Brain pericyte (primary cell): Measurements from ENCODE around the gene CMAS.
"Not testable (repeated sequence)": the region's sequence is repeated elsewhere in the genome, so short reads cannot be mapped to it uniquely, and the experiment has no call there.

ENCODE experiments used
- DNase-seq: peaks from one replicate; pipeline ENCODE4 v3.0.0-alpha.2; 2012; ENCODE audit warnings: low read depth, low spot score

CMAS gene

DNA sequence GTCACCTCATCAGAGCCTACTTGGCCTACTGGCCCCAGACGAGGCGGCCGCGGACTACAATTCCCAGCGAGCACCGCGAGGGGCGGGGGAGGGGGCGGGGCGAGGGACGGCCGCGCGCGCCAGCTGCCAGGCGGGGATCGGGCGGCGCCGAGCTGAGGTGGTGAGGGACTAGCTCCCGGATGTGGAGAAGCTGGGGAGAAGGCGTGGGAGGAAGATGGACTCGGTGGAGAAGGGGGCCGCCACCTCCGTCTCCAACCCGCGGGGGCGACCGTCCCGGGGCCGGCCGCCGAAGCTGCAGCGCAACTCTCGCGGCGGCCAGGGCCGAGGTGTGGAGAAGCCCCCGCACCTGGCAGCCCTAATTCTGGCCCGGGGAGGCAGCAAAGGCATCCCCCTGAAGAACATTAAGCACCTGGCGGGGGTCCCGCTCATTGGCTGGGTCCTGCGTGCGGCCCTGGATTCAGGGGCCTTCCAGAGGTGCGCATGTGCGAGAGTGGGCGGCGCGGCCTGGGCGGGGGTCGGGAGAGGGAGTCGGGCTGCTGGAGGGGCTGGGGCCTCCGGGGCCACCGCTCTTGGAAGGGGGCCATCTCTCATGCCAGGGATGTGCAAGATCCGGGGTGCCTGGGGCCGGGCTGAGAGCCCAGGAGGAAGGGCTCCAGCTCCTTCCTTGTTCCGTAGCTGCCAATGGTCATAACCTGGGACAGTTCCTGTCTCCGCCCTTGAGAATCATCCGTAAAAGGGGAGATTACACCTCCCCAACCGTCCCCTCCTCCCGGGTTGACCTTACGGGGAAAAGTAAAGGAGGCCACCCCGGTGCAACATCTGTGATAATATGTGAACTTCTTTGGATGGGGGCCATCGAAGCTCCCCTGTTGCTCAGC is at the start of gene CMAS:
Gene CMAS, plus strand, starts transcription at position 129 of the 878 bp plus-strand sequence. Its CDS starts 86 bp downstream, at position 215.
- DNase-seq, result no peak

DNA sequence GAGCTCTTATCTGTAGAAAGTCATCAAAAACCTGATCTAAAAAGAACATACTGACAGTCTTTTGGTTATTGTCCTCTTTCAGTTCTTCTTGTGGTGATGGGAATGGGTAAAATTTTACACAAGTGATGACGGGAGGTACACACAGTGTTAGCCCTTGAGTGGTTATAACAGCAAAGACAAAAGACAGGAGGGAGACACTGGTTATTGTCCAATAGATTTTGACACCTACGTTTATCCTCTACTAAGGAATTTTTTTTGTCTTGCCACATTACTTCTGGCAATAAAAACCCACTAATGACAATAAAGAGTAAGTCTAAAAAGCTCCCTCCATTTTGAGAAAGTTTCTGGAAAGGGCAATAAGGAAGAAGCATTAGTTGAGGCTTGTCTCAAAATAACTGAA is 47.7 kb upstream of the CMAS start:
- no peak for DNase-seq

DNA sequence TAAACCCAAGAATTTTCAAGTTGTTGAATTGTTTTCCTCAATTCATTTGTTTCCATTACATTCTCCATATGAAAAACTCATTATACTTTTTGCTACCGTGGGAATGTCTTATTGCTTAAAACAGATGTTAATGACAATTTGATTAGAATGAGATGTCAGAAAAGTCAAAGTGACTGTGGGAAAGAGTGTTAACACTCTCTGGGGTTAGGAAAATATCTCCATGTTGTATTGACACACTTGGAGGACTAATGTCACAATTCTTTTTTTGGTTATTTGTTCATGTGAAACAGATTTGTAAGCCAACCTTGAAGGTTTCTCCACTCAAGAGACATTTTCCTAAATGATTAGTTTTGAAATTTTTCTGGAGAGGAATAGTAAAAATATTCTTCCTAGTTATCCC is 47.2 kb upstream of the CMAS start:
- DNase-seq, result no peak

DNA sequence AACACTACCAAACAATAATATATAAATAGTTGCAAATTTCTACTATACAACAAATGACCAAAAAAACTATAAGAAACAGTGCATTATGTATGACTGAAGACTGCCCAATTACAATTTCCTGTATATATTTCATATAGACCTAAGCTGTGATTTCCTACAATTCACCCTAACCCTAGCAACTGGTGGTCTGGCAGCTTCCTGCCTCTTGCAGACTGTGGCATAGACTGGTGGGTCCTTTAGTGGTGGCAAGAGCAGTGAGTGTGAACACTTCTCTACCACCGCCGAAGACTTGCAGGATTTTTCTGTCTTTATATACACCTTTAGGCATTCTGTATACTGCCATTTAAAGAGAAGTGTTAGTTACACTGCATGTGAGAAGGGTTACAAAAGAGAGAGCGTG is 43.6 kb upstream of the CMAS start:
- no peak for DNase-seq

DNA sequence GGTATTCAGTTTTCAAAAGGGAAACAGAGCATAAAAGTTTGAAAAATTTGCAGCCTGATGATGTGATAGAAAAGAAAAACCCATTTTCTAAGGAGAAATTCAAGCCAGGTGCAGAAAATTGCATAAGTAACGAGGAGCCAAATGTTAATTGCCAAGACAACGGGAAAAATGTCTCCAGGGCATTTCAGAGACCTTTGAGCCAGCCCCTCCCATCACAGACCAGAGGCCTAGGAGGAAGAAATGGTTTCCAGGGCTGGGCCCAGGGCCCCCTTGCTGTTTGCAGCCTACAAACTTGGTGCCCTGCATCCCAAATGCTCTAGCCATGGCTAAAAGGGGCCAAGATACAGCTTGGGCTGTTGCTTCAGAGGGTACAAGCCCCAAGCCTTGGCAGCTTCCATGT is 38.2 kb upstream of the CMAS start:
- DNase-seq, result not testable (repeated sequence)

DNA sequence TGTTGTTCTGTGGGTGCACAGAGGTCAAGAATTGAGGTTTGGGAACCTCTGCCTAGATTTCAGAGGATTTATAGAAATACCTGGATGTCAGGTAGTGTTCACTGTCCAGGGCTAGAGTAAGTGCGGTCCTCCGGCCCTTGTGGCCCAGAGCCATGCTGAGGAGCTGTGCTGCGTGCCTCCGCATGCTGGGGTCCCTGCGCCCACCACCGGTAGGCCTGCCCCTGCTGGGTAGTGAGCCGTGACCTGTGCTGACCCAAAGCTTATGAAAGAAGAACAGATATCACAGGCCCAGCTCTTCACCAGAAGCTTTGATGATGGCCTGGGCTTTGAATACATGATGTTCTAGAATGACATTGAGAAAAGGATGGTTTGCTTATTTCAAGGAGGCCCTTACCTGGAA is 37.8 kb upstream of the CMAS start:
- DNase-seq, result no peak

DNA sequence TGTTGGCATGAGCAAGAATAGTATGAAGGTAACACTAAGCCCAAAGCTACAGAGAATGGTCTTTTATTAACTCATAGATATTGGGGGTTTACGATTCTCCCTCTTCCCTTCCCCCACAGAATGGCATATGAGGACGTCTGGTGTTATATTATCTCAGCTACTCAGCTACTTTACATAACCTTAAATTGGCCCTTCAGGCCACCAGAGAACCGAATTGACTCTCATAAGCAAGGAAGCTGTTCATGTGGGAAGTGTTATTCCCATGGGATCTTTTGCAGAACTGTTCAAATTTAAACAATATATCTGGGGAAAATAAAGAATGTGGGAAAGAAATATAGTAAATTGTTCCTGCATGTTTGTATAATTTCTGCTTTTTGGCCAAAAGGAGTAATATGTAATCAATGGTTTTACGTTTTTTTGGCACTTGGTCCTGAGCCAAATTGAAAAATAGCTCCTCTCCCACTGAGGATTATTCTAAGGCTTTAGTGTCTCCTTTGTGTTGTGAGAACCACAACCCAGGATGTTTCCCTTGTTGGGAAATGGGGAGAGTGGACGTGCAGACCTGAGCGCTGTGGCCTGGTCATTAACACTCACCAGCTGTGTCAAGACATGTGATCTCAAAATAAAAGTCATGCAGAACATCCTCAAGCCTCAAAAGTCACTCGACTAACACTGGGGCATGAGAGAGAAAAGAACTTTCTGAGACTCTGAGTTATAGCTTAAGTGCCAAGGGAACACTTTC is 31.8 kb upstream of the CMAS start:
- no peak for DNase-seq

DNA sequence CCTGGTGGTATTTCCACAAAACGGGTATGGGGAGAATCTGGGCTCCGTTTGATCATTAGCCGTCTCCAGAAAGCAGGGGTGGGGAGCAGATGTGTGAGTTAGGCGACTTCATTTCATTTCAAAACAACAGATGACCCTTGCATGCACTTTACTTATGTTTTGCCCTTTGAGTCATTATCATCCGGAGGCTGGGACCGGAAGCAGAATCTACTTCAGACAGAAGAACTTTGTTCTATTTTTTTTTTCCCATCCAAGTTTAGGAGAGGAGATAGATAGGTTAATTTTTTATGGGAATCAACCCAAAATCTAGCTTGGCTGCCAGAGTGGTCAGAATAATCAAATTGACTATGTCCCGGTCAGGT is 31.3 kb upstream of the CMAS start:
- DNase-seq, result no peak

DNA sequence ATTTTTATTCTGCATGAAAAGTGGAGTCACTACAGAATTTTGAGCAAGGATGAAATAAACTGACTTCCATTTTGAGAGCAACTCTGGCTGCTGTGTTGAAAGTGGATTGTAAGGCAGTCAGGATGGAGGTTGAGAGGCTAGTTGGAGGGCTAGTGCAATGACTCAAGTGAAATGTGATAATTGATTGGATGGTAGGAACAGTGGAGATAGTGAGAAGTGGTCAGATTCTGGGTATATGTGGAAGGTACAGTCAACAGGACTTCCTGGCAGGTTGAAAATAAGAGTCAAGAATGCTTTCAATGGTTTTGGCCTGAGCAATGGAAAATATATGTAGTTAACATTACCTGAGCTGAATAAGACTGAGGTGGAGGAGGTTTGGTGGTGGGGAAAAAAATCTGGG is 29.0 kb upstream of the CMAS start:
- no peak for DNase-seq

DNA sequence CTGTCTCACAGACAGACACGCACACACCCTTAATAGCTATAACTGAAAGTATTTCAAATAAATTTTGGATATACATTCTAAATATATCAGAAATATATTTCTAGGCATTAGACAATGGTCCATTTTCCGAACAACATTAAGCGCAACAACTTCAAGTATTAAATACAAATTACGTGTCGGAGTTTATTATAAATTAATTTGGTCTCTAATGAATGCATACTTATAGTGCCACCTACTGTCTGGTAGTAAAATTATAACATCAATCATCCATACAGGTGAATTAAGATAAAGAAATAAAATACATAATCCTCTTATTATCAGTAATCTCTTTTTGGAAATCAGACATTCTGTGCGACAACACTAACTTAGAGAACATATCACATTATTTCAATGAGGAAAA is 27.2 kb upstream of the CMAS start:
- no peak for DNase-seq

DNA sequence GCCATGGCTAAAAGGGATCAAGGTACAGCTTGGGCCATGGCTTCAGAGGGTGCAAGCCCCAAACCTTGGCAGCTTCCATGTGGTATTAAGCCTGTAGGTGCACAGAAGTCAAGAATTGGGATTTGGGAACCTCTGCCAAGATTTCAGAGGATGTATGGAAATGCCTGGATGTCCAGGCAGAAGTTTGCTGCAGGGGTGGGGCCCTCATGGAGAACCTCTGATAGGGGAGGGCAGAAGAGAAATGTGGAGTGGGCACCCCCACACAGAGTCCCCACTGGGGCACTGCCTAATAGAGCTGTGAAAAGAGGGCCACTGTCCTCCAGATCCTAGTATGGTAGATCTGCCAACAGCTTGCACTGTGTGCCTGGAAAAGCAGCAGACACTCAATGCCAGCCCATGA is 22.5 kb upstream of the CMAS start:
- not testable (repeated sequence) for DNase-seq

DNA sequence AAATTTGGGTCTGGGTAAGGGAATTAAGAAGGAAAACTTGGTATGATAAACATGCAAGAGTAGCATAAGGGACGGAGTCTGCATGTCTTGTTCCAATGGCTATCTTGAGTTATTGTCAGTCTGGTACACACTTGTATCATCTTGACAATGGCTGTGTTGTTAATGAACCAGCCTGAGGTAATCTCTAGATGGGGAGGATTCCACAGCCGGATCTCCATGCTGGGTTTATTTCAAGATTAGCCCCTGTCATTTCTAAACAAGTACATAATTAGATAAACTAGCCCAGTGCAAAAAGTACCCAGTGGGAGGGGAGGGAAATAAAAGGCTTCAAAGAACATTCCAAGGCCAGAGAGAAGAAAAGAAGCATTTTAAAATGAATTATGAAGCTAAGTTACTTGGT is 16.5 kb upstream of the CMAS start:
- no peak for DNase-seq

DNA sequence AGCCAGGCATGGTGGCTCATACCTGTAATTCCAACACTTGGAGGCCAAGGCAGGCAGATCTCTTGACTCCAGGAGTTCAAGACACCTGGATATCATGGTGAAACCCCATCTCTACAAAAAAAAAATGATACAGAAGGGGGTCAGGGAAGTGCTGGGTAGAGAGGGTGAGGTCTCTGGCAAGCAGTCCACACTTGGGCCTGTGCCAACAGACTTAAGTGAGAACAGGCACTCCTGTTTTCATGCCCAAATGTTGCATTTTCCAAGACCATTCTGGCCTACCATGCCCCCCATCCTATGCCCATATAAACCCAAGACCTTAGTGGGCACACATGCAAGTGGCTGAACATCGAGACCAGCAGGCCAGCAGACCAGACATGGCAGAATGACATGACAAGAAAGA is 16.0 kb upstream of the CMAS start:
- DNase-seq, result no peak

DNA sequence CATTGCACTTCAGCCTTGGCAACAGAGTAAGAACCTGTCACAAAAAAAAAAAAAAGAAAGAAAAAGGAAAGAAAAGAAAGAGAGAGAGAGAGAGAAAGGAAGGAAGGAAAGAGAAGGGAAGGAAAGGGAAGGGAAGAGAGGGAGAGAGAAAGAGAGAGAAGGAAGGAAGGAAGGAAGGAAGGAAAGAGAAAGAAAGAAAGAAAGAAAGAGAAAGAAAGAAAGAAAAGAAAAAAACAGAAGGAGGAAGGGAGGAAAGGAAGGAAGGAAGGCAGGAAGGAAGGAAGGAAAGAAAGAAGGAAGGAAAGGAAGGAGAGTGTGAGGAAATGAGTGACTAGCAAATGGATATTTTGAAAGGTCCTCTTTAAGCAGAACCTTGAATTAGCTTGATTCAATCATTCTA is 13.3 kb upstream of the CMAS start:
- DNase-seq, result no peak

DNA sequence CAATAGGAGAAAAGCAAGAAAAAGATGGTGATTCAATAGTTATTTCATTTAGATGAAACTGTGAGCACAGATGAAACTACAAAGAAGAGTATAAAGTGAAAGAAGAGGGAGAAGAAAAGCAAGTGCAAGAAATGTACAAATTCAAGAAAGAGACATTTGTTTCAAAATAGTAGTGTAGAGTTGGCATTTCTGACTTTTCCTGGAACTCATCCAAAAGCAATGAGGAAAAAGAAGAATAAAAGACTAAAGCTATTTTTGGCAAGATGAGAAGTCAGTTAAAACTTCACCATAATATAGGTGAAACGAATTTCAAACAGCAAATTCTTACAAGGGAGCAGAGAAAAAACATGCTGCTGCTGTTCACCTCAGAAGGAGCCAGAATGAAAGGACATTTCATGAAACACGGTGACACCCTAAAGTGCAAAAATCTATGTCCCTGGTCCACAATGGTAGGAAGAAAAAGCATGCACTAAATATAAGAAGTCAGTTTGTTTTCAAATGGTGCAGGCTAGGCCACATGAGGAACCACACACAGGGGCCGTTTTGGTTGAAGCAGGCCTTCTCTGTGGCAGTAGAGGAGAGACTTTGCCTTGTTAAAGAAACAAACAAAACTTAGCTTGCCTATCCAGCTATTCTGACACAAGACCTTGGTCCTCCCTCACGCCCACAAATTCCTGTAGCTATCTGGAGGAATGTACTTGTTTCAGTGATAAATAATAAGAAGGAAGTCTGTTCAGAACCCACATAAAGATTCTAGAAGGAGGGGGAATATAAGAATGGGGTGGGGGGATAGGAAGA is 11.1 kb upstream of the CMAS start:
- DNase-seq, result no peak

DNA sequence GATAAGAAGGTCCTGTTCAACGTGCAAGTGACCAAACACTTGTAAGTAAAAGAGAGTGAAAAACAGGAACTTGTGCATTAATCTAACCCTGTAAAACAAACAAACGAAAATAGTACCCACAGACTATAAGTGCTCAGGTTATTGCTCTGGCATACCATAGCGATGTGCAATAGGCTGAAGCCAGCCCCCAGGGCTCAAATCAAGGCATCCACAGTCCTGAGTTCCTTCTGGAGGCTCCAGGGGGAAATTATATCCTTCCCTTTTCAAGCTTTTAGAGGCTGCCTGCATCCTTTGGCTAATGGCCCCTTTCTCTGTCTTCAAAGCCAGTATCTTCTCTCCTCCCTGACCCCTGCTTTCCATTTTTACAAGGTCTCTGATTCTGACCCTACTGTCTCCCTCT is 8.1 kb upstream of the CMAS start:
- no peak for DNase-seq

DNA sequence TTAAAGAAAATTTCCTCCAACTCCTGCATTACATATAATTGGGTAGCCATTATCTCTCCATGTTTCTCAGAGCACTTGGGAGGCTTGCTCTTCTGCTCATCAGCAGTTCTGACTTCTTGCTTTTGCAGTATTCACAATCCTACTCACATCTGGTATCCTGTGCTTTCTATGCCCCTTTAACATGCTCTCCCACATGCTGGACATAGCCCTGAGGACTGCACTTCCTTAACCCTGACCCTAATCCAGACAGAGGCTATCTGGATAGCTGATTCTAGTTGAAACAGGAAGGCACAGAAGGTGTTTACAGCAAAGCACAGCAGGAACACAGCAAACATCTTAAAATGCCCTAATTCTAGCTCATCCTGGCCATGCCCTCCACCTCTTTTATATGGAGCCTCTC is 7.3 kb upstream of the CMAS start:
- DNase-seq, result no peak

DNA sequence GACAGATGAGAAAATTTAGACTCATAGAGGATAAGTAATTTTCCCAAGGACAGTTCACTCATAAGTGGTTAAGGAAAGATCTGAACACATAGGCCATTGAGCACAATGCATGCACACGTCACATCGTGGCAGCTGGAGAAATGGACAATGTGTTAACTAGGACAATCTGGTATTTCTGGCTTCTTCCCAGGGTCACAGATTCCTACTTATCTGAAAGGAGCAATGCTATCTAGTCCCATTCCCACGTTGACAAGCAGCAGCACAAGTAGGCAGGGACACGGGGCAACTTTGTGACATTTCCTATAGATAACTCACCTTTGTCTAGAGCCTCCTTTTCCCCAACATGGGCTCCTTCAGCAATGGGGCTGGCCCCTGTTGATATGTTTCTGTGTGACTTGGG is 6.7 kb upstream of the CMAS start:
- DNase-seq, result no peak

DNA sequence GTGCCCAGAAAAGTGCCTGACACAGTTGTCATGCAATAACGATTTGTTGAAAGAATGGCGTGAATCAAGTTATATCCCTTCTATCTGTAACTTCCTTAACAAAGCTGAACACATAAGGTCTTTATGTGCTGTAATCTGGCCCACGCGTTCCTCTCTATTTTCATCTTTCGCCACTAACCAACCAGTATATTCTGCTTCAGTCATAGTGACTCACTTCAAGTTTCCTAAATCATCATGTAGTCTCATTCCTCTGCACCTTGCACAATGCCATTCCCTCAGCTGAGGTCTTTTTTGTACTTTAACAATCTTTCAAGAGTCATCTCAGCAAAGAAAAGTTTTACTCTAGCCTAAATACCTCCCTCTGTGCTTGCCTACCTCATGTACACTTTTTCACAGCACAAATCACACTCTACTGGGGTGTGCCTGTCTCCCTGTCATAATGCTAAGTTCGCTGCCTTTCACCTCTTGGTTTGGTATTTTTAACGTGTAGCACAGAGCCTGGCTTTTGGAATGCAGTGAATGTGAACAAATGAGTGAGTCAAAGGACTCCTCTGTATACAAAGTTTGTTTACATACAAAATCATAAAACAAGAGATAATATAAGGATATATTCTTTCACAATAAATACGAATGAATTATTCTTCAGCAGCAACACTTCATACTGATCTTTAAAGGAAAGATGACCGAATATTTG is 2.9 kb upstream of the CMAS start:
- no peak for DNase-seq

DNA sequence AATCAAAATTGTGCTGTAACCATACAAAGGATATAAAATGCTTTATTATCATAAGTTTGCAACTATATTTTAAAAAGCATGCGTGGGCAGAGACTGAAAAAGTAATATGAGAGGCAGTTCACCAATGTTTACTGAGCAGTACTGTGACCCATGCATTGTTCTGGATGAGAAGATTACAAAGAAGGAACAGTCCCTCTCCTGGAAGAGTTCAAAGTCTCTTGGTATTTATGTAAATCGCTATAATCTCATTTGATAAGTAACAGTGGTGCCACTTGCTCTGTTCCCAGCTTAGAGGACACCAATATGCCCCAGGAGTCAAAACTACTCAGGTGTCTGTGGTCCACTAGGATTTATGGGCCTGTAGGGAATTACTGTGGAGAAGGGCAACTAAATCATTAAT is 2.1 kb upstream of the CMAS start:
- no peak for DNase-seq

DNA sequence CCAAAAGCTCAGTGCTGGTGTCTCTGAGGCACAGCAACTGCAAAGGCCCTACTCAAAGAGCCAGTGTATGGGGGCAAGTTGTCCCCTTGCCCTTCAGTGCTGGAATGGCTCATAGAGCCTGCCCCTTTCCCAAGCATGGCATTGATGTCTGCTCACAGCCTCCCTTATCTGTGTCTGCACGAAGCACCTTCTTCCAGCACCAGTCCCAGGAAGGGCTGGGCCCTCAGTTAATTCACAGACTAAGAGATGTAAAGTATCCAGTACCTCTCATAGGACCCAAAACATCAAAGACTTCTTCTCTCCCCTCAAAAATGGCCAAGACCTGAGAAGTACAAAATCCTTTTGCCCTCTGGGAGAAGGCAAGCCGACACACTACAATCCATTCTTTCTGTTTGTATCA is 1.6 kb upstream of the CMAS start:
- DNase-seq, result no peak

DNA sequence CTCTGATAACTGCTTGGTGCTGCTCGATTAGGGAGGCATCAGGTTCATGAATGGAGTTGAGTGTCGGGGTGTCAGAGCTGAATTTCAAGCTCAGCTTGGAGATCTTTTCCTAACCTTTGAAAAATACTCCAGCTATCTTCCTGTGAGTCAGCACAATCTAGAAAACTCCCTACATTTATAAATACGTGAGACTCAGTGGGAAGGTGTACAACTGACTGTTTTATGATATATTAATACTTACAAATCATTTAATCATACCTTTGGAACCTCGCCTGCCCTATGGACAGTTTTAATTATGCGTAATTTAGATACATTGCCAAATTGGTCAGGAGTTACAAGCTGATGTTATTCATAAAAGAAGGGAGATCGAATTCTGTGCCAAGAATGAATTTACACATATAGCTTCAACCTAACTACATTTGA is 961 bp downstream of the CMAS start:
- DNase-seq, result no peak
